ENCODE data around the gene PANK2. TPM values are rescaled to one million over a fixed set of nuclear protein-coding genes. Genes with fewer than 3 reads are reported as not detected.
"Not testable (repeated sequence)": the region's sequence is repeated elsewhere in the genome, so short reads cannot be mapped to it uniquely, and the experiment has no call there.

PANK2 gene
- polyA plus RNA-seq, 3 donors: 33.0 to 42.2 (median 39.7) TPM

DNA sequence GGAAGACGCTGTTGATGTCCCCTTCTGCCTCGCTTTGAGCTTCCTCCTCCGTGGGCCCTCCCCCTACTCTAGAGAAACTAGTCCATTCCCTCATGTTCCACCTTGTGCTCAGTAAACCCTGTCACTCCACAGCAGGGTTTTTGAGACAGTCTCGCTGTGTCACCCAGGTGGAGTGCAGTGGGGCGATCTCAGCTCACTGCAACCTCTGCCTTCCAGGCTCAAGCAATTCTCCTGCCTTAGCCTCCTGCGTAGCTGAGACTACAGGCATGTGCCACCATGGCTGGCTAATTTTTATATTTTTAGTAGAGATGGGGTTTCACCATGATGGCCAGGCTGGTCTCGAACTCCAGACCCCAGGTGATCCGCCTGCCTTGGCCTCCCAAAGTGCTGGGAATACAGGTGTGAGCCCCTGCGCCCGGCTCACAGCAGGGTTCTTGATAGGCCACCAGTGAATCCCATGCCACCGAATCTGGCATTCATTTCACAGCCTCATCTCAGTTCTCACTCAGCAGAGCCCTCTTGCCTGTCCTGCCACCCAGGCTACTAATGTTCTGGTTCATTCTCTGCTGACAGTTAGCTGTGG lies 36.0 kb downstream of the PANK2 start:
- DNase-seq (ENCODE audit: low read depth in 3 of 3, low spot score in 2 of 3): no peak

DNA sequence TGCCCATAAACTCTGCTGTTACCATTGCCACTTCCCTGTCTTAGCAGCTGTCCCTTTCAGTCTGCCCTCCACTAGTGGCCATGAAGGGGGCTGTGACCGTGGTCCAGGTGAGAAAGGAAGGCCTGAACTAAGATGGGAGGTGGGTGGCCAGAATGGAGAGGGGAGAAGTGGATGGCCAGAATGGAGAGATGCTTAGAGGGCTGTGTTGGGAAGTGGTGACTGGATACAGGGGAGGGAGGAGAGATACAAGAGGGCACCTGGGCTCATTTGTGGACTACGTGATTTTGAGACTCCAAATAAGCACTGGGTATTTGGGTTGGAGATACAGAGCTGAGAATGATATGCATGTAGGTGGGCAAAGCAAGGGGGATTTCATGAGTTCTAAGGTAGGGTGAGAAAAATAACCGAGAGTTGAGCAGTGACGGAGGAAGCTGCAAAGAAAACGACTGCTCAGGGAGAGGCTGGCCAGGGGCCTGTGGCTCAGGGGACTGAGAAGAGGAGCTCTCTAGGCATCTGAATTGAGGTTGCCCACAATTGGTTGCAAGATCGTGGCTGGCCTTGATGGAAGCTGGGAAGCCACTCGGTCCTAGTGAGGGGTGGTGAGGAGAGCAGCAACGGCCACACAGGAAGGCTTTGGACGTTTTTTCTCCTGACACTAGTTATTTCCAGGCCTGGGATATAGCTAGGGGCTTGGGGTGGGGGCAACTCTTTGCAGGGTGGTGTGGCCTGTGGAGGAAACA lies 36.9 kb downstream of the PANK2 start:
- DNase-seq (ENCODE audit: low read depth in 3 of 3, low spot score in 2 of 3): no peak

DNA sequence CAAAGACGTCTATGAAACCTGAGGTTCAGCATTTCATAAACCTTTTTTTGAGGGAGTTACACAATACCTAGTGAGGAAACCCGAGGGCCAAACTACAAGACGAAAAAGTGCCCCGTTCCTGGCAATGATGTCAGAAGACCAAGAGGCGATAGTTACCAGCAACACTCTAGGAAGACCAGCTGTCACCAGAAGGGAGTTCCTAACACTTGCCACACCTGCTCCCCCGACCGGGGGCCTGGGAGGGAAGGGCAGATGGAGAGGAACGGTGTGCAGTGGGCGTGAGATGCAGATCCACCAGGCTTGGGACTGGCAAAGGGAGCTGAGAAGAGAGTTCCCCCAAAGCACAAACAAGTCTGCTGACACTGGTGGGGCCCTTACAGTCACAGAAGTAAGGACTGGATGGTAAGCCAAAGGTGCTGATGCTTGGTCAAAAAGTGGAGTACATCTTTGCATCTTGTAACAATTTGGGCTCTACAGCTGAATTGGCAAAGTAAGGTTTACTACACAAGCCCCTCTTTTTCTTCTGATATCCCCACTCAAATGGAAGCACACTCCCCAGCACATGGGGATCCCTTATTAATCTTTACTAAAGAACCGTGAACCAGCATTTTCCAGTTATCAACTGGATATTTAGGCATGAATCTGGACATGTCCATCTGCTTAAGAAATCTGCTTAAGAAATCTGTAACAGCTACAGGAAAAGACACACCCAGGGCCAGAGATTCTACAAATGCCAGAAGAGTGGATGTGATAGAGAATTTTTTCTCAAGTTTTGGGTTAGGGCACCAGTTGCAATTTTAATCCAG lies 38.5 kb downstream of the PANK2 start:
- no peak for DNase-seq (ENCODE audit: low read depth in 3 of 3, low spot score in 2 of 3)

DNA sequence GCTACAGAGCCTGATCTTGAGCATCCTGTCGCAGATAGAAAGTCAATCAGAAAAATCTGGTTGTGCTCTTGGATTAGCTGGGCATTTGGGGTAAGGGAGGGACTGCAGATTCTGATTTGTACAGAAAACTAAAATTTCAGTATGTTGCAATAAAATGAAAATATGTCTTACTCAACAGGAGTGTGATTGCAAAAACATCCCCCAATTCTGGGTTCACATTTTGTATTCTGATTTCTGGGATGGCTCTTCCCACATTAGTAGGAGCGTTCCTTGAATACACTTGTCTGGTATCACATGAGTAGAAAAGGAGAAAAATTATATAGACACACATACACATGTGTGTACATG lies 40.5 kb downstream of the PANK2 start:
- no peak for DNase-seq (ENCODE audit: low read depth in 3 of 3, low spot score in 2 of 3)

DNA sequence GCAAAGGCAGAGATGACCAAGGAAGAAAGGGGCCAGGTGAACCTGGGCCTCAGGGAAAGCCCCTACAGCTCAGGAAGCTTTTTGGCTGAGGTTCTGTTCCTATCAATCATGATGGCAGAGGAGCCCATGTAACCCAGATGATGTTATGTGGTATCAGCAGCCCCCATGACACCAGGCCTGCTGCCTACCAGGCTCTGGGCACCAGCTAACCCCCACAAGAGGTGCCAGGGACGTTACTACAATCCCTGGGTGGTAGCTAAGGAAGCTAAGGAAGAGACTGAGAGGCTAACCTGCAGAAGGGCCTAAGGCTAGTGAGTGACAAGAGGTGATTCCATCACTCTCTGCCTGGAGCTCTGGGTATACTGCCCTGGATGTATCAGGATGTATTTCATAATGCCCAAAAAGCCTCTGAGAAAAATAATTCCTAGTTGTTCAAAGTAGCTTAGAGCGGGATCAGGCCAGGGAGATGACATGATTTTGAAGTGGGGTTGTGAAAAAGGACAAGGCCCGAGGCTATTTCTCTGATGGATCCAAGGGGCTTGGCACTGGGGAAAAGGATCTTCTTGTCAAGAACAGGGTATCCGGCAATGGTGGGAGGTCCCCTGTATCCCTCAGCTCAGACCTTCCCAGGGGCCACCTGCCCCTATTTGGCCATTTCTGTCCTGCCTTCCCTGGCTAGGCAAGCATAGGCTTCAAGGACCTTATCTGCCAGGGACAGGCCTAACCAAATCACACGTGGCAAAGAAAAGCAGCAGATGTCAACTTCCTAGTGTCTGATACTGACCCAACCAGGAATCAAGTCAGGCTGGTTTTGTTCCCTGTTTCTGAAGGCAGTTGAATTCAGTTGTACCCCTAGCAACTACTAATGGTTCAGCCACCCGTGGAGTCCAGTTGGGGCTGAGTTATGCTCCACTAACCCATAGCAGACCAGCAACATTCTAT lies 41.3 kb downstream of the PANK2 start:
- no peak for DNase-seq (ENCODE audit: low read depth in 3 of 3, low spot score in 2 of 3)

DNA sequence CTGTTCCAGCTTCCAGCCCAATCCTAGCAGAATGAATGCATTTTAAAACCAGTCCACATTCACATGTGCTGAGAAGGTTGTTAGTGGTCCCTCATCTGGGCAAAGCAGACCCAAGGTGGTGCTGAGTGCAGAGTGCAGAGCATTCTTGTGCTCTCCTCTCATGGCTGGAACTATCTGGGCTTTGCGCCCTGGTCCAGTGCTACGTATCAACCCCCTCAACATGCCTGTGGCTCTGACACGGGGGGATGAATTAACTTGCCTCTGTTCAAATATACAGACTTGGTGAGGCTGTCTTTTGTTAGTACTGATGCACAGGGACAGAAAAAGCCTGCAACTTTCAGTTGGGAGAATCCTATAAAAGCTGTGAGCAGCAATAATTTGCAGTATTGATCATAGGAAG lies 42.5 kb downstream of the PANK2 start:
- no peak for DNase-seq (ENCODE audit: low read depth in 3 of 3, low spot score in 2 of 3)

DNA sequence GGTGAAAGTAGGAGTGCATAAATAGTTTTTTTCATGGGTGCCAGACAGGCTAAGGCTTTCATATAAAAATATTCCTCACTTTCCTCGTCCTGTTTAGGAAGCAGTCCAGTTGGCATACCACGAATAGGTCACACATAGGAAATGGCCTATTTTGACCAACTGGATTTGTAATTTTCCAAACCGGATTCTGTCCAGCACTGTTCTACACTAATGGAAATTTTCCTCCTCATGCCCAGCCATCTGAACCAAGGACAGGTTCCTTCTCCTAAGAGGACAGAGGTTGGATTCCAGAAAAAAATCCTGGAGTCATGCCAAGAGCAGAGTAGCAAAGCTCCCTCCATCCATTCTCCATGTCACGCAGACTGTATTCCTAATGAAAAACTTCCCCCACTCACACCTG lies 43.1 kb downstream of the PANK2 start:
- no peak for DNase-seq (ENCODE audit: low read depth in 3 of 3, low spot score in 2 of 3)

DNA sequence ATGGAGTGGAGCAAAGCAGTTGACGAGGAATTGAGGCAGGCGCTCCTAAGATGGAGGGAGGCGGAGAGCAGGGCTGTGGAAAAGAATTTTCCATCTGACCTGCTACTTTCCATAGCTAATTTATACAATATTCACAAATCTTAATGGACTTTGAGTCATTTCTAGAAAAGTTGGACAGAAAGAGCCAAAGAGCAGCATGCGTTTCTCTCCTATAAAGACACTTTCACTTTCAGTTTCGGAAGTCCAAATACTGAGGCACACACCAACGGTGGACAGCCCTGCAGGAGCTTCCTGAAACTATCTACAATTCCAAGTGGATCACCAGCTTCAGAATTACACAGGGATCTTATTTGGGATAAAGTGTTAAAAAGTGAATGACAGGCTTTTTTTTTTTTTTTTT lies 43.5 kb downstream of the PANK2 start:
- no peak for DNase-seq (ENCODE audit: low read depth in 3 of 3, low spot score in 2 of 3)

DNA sequence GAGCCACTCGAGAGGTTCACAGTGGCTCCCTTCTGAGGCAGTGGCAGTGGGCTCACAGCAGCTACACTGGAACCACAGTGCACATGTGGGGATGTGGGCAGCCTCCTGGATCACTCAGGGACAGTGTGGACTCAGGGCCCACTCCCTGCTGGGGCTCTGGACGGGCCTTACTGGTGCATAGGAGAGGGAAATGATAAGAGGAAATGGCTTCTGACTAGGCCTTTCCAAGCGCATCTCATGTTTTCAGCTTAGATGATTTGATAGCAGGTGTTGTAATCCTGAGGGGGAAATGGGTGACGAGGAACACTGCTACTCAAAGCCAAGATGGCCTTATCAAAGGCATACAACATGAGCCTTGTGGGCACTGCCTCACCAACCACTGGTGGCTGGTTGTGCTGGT lies 44.0 kb downstream of the PANK2 start:
- no peak for DNase-seq (ENCODE audit: low read depth in 3 of 3, low spot score in 2 of 3)

DNA sequence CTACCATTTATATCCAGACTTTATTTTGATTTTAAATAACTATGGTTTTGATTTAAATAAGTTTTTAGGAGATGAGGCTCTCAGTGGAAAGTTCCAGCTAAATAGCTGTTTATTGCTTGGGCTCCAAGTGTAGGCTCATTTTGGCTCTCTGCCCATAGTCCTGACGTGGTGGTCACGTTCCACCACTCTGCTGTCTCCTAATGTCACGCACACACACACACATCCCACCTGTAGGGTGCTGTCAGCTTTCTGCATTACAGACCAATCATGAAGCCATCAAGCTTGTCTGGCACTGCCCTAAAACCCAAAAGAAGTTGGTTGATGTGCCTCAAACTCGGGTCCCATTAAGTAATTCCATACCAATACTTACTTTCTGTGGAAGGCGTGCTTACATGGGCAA lies 45.4 kb downstream of the PANK2 start:
- no peak for DNase-seq (ENCODE audit: low read depth in 3 of 3, low spot score in 2 of 3)

DNA sequence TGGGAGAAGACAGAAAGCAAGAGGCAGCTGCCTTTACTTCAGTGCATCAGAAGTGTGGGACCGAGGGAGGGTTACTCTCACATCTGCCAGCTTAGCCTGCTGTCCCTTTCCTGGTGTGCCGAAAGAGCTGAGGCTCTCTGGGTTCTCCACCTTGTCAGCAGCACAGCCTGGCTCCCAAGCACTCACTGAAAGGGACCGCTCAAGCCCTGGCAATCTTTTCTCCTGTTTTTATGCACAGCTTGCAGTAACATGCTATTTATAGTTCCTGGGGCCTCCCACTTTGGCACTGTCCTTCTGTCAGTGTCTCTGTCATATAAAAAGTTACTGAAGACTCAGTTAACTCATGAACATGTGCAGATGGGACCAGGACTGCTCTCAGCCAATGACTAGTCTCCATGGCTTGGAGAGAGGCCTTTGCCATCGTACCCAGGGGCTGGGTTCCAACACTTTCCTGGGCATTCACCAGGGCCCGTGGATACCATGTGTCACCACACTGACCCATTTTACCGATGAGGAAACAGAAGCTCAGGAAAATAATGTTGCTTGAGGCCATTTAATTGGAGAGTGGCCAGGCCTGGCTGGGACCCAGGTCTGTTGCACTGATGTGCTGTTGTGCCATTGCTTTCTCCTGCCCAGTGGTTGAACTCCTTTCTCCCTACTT lies 46.2 kb downstream of the PANK2 start:
- no peak for DNase-seq (ENCODE audit: low read depth in 3 of 3, low spot score in 2 of 3)

DNA sequence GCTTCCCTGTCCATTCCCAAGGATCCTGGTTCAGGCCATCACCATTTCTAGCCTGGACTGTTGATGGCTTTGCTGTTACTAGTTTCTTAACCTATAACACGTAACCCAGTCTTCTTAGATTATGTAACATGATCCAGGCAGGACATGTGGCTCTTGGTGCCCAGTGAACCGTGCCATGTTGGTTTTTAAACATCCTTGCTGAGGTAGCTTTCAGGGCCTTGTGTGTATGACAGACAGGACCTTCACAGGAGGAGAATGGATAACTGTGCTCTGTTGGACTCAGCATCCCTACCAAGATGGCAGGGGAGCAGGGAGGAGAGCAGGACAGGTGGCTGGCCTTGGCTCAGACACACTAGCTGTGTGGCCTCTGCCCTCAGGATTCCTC lies 46.8 kb downstream of the PANK2 start:
- DNase-seq (ENCODE audit: low read depth in 3 of 3, low spot score in 2 of 3): no peak

DNA sequence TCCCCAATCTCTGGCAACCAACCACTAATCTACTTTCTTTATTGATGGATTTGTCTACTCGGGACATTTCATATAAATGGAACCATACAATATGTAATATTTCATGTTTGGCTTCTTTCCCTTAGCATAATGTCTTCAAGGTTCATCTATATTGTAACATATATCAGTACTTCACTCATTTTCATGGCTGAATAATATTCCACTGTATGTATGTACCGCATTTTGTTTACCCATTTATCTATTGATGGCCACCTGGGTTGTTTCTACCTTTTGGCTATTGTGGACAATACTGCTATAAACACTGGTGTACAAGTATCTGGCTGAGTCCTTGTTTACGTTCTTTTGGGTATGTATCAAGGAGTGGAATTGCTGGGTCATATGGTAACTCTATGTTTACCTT lies 48.4 kb downstream of the PANK2 start:
- no peak for DNase-seq (ENCODE audit: low read depth in 3 of 3, low spot score in 2 of 3)

DNA sequence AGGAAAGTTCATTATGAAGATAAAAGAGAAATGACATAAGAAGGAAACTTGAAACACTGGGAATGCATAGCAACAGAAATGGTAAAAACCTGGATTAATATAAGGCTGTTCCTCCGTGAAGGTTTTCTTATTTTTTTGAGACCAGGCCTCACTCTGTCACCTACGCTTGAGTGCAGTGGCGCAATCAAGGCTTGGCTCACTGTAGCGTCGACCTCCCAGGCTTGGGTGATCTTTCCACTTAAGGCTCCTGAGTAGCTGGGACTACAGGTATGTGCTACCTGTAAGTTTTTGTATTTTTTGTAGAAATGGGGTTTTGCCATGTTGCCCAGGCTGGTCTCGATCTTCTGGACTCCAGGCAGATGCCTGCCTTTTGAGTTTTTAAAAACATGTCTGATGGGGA lies 51.7 kb downstream of the PANK2 start:
- no peak for DNase-seq (ENCODE audit: low read depth in 3 of 3, low spot score in 2 of 3)

DNA sequence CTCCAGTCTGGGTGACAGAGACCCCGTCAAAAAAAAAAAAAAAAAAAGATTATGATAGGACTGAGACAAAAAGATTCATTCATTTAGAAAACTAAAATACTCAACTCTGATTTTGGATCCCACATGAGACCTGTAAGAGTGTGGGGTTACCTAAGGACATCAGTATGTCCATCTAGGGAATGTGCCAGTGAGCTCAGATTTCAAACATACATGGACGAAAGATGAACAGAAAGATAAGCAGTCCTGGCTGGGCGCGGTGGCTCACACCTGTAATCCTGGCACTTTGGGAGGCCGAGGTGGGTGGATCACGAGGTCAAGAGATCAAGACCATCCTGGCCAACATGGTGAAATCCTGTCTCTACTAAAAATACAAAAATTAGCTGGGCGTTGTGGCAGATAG lies 57.5 kb downstream of the PANK2 start:
- not testable (repeated sequence) for DNase-seq (ENCODE audit: low read depth in 3 of 3, low spot score in 2 of 3)

DNA sequence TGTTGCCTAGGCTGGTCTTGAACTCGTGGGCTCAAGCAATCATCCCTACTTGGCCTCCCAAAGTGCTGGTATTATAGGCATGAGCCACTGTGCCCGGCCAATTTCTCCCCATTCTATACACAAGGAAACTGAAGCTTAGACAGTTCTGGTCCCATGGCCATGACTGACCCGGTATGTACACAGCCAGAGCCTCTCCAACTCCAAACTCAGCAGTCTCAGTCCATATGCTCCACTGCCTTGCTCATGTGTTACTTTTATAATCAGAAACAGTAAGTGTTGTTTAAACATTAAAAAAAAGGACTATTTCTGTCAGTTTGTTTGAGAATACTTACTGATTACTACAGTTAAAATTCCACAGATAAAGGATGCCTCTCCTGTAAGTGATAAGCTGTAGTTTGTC lies 75.5 kb downstream of the PANK2 start:
- no peak for DNase-seq (ENCODE audit: low read depth in 3 of 3, low spot score in 2 of 3)

DNA sequence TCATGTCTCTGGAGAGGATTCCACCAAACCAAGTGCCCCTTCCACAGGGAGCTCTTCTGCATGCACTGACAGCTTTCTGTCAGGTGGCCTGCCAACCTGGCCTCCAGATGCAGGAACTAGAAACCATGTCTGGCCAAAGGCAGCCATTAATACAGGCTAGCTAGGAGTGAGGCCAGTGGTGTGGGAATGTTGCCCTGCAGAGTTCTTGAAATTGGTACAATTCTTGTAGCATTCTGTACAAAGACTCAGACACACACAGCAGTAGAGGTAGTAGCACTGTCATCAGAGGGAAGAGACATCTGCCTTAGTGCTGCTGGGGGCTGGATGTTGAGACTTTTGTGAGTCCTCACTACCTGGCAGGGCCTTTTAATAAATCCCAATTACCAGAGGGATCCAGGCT lies 77.4 kb downstream of the PANK2 start:
- no peak for DNase-seq (ENCODE audit: low read depth in 3 of 3, low spot score in 2 of 3)

DNA sequence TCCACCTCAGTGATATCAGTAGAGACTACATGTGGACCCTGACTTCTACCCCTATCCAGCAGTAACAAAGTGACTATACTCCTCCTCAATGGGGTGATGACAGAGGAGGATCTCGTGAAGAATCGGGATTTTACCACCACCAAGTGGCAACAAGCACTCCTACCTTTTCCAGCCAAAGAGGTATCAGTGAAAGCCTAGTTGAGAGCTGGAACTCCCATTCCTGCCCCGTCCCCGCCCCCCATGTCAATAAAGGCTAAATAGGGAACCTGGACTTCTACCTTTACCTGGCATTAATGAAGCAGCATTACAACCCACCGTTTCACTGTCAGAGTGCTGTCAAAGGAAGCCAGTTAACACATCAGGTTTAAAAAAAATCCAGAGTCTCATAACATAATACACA lies 80.8 kb downstream of the PANK2 start:
- no peak for DNase-seq (ENCODE audit: low read depth in 3 of 3, low spot score in 2 of 3)

DNA sequence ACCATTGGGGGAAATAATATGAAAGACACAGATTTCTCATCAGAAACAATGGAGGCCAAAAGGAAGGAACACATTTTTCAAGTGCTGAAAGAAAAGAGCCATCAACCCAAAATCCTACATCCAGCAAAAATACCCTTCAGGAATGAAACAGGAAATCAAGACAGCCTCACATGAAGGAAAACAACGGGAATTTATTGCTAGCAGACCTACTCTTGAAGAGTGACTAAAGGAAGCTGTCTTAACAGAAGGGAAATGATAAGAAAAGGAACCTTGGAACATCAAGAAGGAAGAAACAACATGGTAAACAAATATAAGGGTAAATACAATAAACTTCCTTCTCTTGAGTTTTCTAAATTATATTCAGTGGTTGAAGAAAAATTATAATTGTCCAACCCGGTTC lies 82.0 kb downstream of the PANK2 start:
- DNase-seq (ENCODE audit: low read depth in 3 of 3, low spot score in 2 of 3): no peak

DNA sequence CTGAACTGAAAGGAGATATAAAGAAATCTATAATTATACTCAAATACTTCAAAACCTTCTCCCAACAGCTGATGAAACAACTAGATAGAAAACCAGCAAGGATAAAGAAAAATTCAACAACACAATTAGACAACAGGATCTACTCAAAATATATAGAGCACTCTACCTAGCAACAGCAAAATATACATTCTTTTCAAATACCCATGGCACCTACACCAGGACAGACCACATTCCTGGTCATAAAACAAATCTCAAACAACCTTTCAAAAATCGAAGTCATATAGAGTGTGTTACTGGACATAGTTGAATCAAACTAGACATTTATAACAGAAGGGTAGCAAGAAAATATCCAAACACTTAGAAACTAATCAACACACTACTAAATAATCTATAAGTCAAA lies 83.0 kb downstream of the PANK2 start:
- no peak for DNase-seq (ENCODE audit: low read depth in 3 of 3, low spot score in 2 of 3)

Measured in right renal cortex interstitium (tissue), 3 donors.